Measurements from ENCODE around the gene DCTN3. TPM values are rescaled to one million over a fixed set of nuclear protein-coding genes. Genes with fewer than 3 reads are reported as not detected.

DCTN3 gene
- polyA plus RNA-seq, 3 donors: 120 to 174 (median 143) TPM

DNA sequence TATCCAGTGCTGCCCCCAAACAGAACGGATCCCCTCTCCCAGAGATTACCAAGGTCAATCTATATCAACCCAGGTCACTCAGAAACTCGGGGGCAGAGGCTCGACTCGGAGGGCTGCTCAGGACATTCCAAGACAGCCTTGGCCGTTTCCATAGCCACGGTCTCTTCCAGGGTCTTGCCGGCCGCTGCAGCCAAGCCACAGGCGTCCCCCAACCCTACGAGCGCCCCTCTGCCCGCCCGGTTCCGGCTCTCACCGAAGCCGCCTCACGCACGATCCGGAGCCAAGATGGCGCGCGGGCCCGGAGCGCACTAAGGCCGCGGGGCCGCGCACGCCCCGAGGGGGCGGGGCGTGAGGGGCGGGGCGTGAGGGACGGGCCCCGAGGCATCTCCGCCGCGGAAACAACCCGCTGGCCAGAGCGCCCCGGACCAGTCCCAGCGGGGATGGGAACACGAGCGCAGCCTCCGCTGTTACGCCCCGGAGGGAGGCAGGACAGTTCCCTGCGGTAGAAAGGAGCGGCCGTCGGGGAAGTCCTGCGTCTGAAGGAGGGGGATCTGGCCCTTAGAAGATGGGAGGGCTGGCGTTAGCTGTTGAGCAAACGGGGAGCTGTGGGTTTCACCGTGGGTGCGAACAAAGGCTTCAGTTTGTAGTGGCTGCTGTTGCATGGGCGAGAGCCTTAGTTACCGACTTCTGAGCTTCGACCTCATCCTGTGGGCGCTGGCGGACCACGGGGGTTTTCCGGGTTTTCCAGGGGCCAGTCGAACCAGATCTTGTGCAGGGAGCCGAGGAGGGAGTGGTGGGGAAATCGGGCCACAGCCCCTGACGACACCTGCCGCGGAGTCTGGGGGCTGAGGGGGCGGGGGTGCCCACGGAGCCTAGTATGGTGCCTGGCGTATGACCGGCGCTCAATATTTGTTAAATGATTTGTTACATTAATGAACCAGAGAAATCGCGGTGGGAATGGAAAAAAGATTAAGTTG lies 8.2 kb downstream of the DCTN3 start, which contains the start of gene RPP25L:
Gene RPP25L, minus strand, starts transcription at position 287 of the 977 bp plus-strand sequence. CDS start 801 bp downstream, outside the sequence.
- H3K9me3 ChIP-seq (replicated peaks in 1 of 2; ENCODE audit: control insufficient read depth in 1 of 2, insufficient read depth in 1 of 2, low read length in 2 of 2): no peaks in the 10 kb centered on the region
- TF ChIP-seq, protein P1, sequence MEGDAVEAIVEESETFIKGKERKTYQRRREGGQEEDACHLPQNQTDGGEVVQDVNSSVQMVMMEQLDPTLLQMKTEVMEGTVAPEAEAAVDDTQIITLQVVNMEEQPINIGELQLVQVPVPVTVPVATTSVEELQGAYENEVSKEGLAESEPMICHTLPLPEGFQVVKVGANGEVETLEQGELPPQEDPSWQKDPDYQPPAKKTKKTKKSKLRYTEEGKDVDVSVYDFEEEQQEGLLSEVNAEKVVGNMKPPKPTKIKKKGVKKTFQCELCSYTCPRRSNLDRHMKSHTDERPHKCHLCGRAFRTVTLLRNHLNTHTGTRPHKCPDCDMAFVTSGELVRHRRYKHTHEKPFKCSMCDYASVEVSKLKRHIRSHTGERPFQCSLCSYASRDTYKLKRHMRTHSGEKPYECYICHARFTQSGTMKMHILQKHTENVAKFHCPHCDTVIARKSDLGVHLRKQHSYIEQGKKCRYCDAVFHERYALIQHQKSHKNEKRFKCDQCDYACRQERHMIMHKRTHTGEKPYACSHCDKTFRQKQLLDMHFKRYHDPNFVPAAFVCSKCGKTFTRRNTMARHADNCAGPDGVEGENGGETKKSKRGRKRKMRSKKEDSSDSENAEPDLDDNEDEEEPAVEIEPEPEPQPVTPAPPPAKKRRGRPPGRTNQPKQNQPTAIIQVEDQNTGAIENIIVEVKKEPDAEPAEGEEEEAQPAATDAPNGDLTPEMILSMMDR (IDR thresholded peaks at IDR 0.05): no peak
- Mint-ChIP-seq H3K4me1 (peaks cover 27% of the 10 kb centered on the region), H3K36me3 (peaks cover 32 to 34% of the 10 kb centered on the region in 2 donors), H3K4me3 (peak within 1 kb of the TSS; percentile 81 to 93), H3K27me3 (ENCODE audit: low read depth in 3 of 3) (peaks cover 0 to 4% (median 0%) of the 10 kb centered on the region in 3 donors), H3K27ac (peak within 1 kb of the TSS; percentile 89 to 96 (median 94)), H3K9me3 (peaks cover 0 to 3% (median 0%) of the 10 kb centered on the region in 7 donors)
- H3K27ac ChIP-seq (ENCODE audit: low read depth in 1 of 2, low read length in 2 of 2): peak within 1 kb of the TSS; percentile 76 to 97
- H3K4me1 ChIP-seq (ENCODE audit: control insufficient read depth in 1 of 2, insufficient read depth in 2 of 2, low read length in 2 of 2): peaks cover 24 to 30% of the 10 kb centered on the region in 2 donors
- peaks cover 31 to 38% of the 10 kb centered on the region in 2 donors for H3K36me3 ChIP-seq (replicated peaks in 1 of 2; ENCODE audit: control insufficient read depth in 1 of 2, insufficient read depth in 2 of 2, low read length in 2 of 2)
- intact Hi-C loops (cut with micrococcal nuclease): loop anchor here (1.0 to 10.0 kb wide), 3 partner anchors 22 to 157 kb away; partner anchors contain the start of genes DNAI1 (in 2 of the 2) and FAM219A (in 2 of the 2)
- peak within 1 kb of the TSS; percentile 78 to 91 (median 85) for H3K4me3 ChIP-seq (replicated peaks in 1 of 3; ENCODE audit: low read depth in 2 of 3, low read length in 3 of 3)
- H3K9ac ChIP-seq (ENCODE audit: insufficient read depth, low read length, poor library complexity, severe bottlenecking): peak within 1 kb of the TSS; percentile 95
- under 1% methylated on average over 77 of the region's 77 CpGs for WGBS (ENCODE audit: insufficient coverage)
- H3K27me3 ChIP-seq (ENCODE audit: control insufficient read depth in 2 of 2, insufficient read depth in 2 of 2, low read length in 2 of 2): no peaks in the 10 kb centered on the region
- H4K20me1 ChIP-seq (ENCODE audit: insufficient read depth, low read length): no peaks in the 10 kb centered on the region
- peak within 1 kb of the TSS; percentile 80 for H3K4me2 ChIP-seq (replicated peaks; ENCODE audit: extremely low read depth, low read length, poor library complexity, severe bottlenecking)
- H3K79me2 ChIP-seq (ENCODE audit: insufficient read depth, low read length): peaks cover 13% of the 10 kb centered on the region
- H2AFZ ChIP-seq (ENCODE audit: insufficient read depth, low read depth, low read length, poor library complexity, severe bottlenecking): peak within 1 kb of the TSS; percentile 100
- DNase-seq: peak; percentile 85 to 86 (median 86)

DNA sequence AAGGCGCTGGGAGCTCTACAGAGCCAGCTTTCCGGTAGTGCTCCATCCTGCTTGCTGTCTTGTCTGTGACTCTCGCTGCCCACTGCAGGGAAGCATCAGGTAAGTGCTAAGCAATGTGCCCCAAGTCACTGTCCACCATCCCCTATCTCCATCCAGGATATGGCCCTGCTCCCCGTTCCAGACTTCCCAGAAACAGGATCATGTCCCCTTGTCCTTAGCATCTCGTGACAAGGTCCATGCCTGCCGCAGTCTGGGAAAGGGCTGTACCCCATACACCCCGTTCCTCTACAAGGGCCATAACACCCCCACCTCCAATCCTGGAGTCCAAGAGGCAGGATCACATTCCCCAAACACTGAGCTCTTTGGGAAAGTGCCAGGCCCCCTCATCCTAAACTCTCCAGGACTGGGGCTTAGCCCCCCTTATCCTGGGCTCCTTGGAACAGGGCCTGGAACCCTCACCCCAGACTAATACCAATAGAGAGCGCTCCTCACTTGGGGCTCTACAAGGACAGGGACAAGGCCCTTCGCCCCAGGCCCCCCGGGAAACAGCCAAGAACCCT lies 9.0 kb downstream of the DCTN3 start:
- no peaks in the 10 kb centered on the region for H3K9me3 ChIP-seq (replicated peaks in 1 of 2; ENCODE audit: control insufficient read depth in 1 of 2, insufficient read depth in 1 of 2, low read length in 2 of 2)
- Mint-ChIP-seq H3K4me1 (peaks cover 27% of the 10 kb centered on the region), H3K27me3 (ENCODE audit: low read depth in 3 of 3) (peaks cover 0 to 4% (median 0%) of the 10 kb centered on the region in 3 donors), H3K4me3 (peak overlapping the region; percentile 81 to 93), H3K9me3 (peaks cover 0 to 3% (median 0%) of the 10 kb centered on the region in 7 donors), H3K36me3 (peaks cover 24 to 27% of the 10 kb centered on the region in 2 donors), H3K27ac (peak overlapping the region; percentile 84 to 96 (median 93))
- intact Hi-C loops (cut with micrococcal nuclease): loop anchor here (5.0 to 10.0 kb wide), 2 partner anchors 154 to 157 kb away; partner anchors contain the start of genes DNAI1 (in 2 of the 2) and FAM219A (in 2 of the 2)
- WGBS (ENCODE audit: insufficient coverage): 75% methylated on average over 10 of the region's 10 CpGs
- H3K36me3 ChIP-seq (replicated peaks in 1 of 2; ENCODE audit: control insufficient read depth in 1 of 2, insufficient read depth in 2 of 2, low read length in 2 of 2): peaks cover 23 to 30% of the 10 kb centered on the region in 2 donors
- peak overlapping the region; percentile 80 for H3K4me2 ChIP-seq (replicated peaks; ENCODE audit: extremely low read depth, low read length, poor library complexity, severe bottlenecking)
- peak overlapping the region; percentile 95 for H3K9ac ChIP-seq (ENCODE audit: insufficient read depth, low read length, poor library complexity, severe bottlenecking)
- H3K79me2 ChIP-seq (ENCODE audit: insufficient read depth, low read length): peaks cover 13% of the 10 kb centered on the region
- H4K20me1 ChIP-seq (ENCODE audit: insufficient read depth, low read length): no peaks in the 10 kb centered on the region
- peak overlapping the region; percentile 76 to 97 for H3K27ac ChIP-seq (ENCODE audit: low read depth in 1 of 2, low read length in 2 of 2)
- H3K4me3 ChIP-seq (replicated peaks in 1 of 3; ENCODE audit: low read depth in 2 of 3, low read length in 3 of 3): peak overlapping the region; percentile 78 to 91 (median 85)
- DNase-seq: no peak
- H3K27me3 ChIP-seq (ENCODE audit: control insufficient read depth in 2 of 2, insufficient read depth in 2 of 2, low read length in 2 of 2): no peaks in the 10 kb centered on the region
- peaks cover 24 to 30% of the 10 kb centered on the region in 2 donors for H3K4me1 ChIP-seq (ENCODE audit: control insufficient read depth in 1 of 2, insufficient read depth in 2 of 2, low read length in 2 of 2)
- peak overlapping the region; percentile 100 for H2AFZ ChIP-seq (ENCODE audit: insufficient read depth, low read depth, low read length, poor library complexity, severe bottlenecking)
- TF ChIP-seq, protein P1 (IDR thresholded peaks at IDR 0.05): no peak

Data from CD14-positive monocyte (primary cell).